HepG2 (cell line): ENCODE data around the gene KRTAP20-1. TPM values are rescaled to one million over a fixed set of nuclear protein-coding genes. Genes with fewer than 3 reads are reported as not detected.

Experiments
- ATF4 ChIP-seq, 2 experiments: fragments of 450-650 bp in 1 of 2; sonication (generic) in 1 of 2; formaldehyde crosslinking; IDR thresholded peaks; 2 replicates each; pipeline versions ENCODE4 v1.5.0 to v1.8.0; 2020 to 2022; ENCODE audit warnings: mild to moderate bottlenecking in 1 of 2, missing genetic modification reagents in 1 of 2
- HIC2 ChIP-seq: sonication (generic); formaldehyde crosslinking; IDR thresholded peaks from 2 replicates; pipeline ENCODE4 v1.9.0; 2022; ENCODE audit warnings: low read depth, missing genetic modification reagents
- KDM5B ChIP-seq: sonication (generic); formaldehyde crosslinking; IDR thresholded peaks from 2 replicates; pipeline ENCODE4 v1.4.0; 2020; ENCODE audit warnings: missing genetic modification reagents, mild to moderate bottlenecking, borderline replicate concordance
- MTA1 ChIP-seq: sonication (generic); formaldehyde crosslinking; IDR thresholded peaks from 2 replicates; pipeline ENCODE4 v1.4.0; 2020; ENCODE audit warnings: missing genetic modification reagents, mild to moderate bottlenecking, borderline replicate concordance
- RARA ChIP-seq: IDR thresholded peaks from 2 replicates; pipeline ENCODE4 v1.6.1; 2016; ENCODE audit warnings: missing genetic modification reagents, missing compliant biosample characterization
- RCOR2 ChIP-seq: IDR thresholded peaks from 2 replicates; pipeline ENCODE4 v1.6.1; 2016; ENCODE audit warnings: missing biosample characterization, missing genetic modification reagents
- SMARCE1 ChIP-seq: fragments of 450-650 bp; IDR thresholded peaks from 2 replicates; pipeline ENCODE4 v1.6.1; 2017; ENCODE audit warnings: borderline replicate concordance
- ZBTB10 ChIP-seq: sonication (generic); formaldehyde crosslinking; IDR thresholded peaks from 2 replicates; pipeline ENCODE4 v1.4.0; 2020; ENCODE audit warnings: missing genetic modification reagents, borderline replicate concordance
- ZBTB14 ChIP-seq: sonication (generic); formaldehyde crosslinking; IDR thresholded peaks from 2 replicates; pipeline ENCODE4 v1.4.0; 2020; ENCODE audit warnings: missing genetic modification reagents
- ZBTB39 ChIP-seq: sonication (generic); formaldehyde crosslinking; IDR thresholded peaks from 2 replicates; pipeline ENCODE4 v1.5.0; 2020; ENCODE audit warnings: missing genetic modification reagents
- ZFP41 ChIP-seq: sonication (generic); formaldehyde crosslinking; IDR thresholded peaks from 2 replicates; pipeline ENCODE4 v1.4.0; 2020; ENCODE audit warnings: mild to moderate bottlenecking, missing genetic modification reagents, borderline replicate concordance
- ZNF484 ChIP-seq: sonication (generic); formaldehyde crosslinking; IDR thresholded peaks from 2 replicates; pipeline ENCODE4 v1.5.1; 2020; ENCODE audit warnings: mild to moderate bottlenecking, low read depth, missing genetic modification reagents, borderline replicate concordance
- ZNF574 ChIP-seq: sonication (generic); formaldehyde crosslinking; IDR thresholded peaks from 2 replicates; pipeline ENCODE4 v1.4.0; 2020; ENCODE audit warnings: missing genetic modification reagents
- ZSCAN31 ChIP-seq: sonication (generic); formaldehyde crosslinking; IDR thresholded peaks from 2 replicates; pipeline ENCODE4 v1.5.0; 2020; ENCODE audit warnings: low read depth, mild to moderate bottlenecking, missing genetic modification reagents
- polyA plus RNA-seq, 8 experiments: library from polyadenylated mRNA; depleted of rRNA in 3 of 8; stranded (reverse) in 7 of 8; unstranded in 1 of 8; fragments of >200 nt; fragmentation: Illumina TruSeq in 4 of 8; extraction: Trizol in 4 of 8; gene quantifications; 2 replicates each; pipeline versions ENCODE4 v1.2.1 to v1.2.3, GENCODE V29; 2011 to 2016; ENCODE audit warnings: low read depth in 4 of 8, missing spikeins in 1 of 8, mixed read lengths in 1 of 8; ENCODE audit not compliant: insufficient read depth in 1 of 8
- total RNA-seq, 5 experiments: library from RNA; depleted of rRNA; stranded (reverse); fragments of >200 nt; fragmentation: Illumina TruSeq; extraction: Trizol; gene quantifications; 2 replicates each; pipeline ENCODE4 v1.2.3, GENCODE V29; 2016; ENCODE audit warnings: low read depth in 1 of 5

KRTAP20-1 gene
- total and polyA plus RNA-seq, 2 of the 13 experiments (the other 11 are each of a cell fraction or from before 2014, with no cell fraction given): not detected

GRCh38 chr21:30613836-30614235, 2.4 kb upstream of the KRTAP20-1 start, which contains the start of gene KRTAP6-1 (continued):
- TF ChIP-seq ZNF574 (CRISPR knock-in tag): no peak
- TF ChIP-seq RCOR2 (CRISPR knock-in tag): no peak
- TF ChIP-seq HIC2 (CRISPR knock-in tag): no peak
- no peak for TF ChIP-seq SMARCE1
- no peak for TF ChIP-seq ATF4 (CRISPR knock-in tag; IDR thresholded peaks at IDR 0.05)
- no peak for TF ChIP-seq ZFP41
- TF ChIP-seq KDM5B (CRISPR knock-in tag): no peak
- TF ChIP-seq RARA (CRISPR knock-in tag): no peak
- TF ChIP-seq ZBTB14: no peak
- TF ChIP-seq ZNF484: no peak
- TF ChIP-seq ZBTB39 (CRISPR knock-in tag): no peak
- TF ChIP-seq ZSCAN31 (CRISPR knock-in tag): no peak
- no peak for TF ChIP-seq MTA1
- TF ChIP-seq ZBTB10 (CRISPR knock-in tag): no peak
